RCC 7860 (cell line): Measurements from ENCODE around the gene PAM.
A peak's percentile ranks its signal among the peaks of the same experiment; 100 is the strongest.

Experiments used
- DNase-seq: peaks from one replicate; pipeline ENCODE4 v3.0.0-alpha.2; 2015; ENCODE audit warnings: low spot score
- FAIRE-seq: peaks from 2 replicates; lab custom pipeline; 2012; peaks lifted over from hg19 to GRCh38; lab: Jason Lieb, UNC

The PAM gene

GRCh38 chr5:102777099-102777498 lies 22.0 kb downstream of the PAM start:
- no peak for DNase-seq
- no peak for FAIRE-seq

- DNase-seq: no peak
- FAIRE-seq: no peak
Observed at GRCh38 chr5:102778478-102778877, 23.4 kb downstream of the PAM start.

- DNase-seq (no peak), FAIRE-seq (no peak)
Observed at GRCh38 chr5:102781359-102781758, 26.3 kb downstream of the PAM start.

GRCh38 chr5:102781786-102782185 lies 26.7 kb downstream of the PAM start:
- no peak for FAIRE-seq
- DNase-seq: no peak

- DNase-seq (no peak), FAIRE-seq (no peak)
Observed at GRCh38 chr5:102782217-102782872, 27.2 kb downstream of the PAM start.

- DNase-seq (no peak), FAIRE-seq (no peak)
Observed at GRCh38 chr5:102787134-102787533, 32.0 kb downstream of the PAM start.

GRCh38 chr5:102788788-102789187 lies 33.7 kb downstream of the PAM start:
- FAIRE-seq: no peak
- DNase-seq: no peak

GRCh38 chr5:102789469-102789868 lies 34.4 kb downstream of the PAM start:
- DNase-seq (no peak), FAIRE-seq (no peak)

- FAIRE-seq: no peak
- DNase-seq: no peak
Observed at GRCh38 chr5:102790748-102791147, 35.6 kb downstream of the PAM start.

- DNase-seq (no peak), FAIRE-seq (no peak)
Observed at GRCh38 chr5:102792705-102793104, 37.6 kb downstream of the PAM start.

- no peak for FAIRE-seq
- no peak for DNase-seq
Observed at GRCh38 chr5:102794047-102794446, 38.9 kb downstream of the PAM start.

- FAIRE-seq: no peak
- DNase-seq: no peak
Observed at GRCh38 chr5:102794677-102795331, 39.7 kb downstream of the PAM start.

GRCh38 chr5:102795526-102795925 lies 40.4 kb downstream of the PAM start:
- DNase-seq (no peak), FAIRE-seq (no peak)

- FAIRE-seq (no peak), DNase-seq (no peak)
Observed at GRCh38 chr5:102796009-102796408, 40.9 kb downstream of the PAM start.

GRCh38 chr5:102796498-102796897 lies 41.4 kb downstream of the PAM start:
- DNase-seq (no peak), FAIRE-seq (no peak)

- FAIRE-seq: no peak
- DNase-seq: no peak
Observed at GRCh38 chr5:102797322-102797884, 42.3 kb downstream of the PAM start.

GRCh38 chr5:102798104-102798785 lies 43.1 kb downstream of the PAM start:
- FAIRE-seq: no peak
- DNase-seq: no peak

- DNase-seq (no peak), FAIRE-seq (no peak)
Observed at GRCh38 chr5:102799017-102799416, 43.9 kb downstream of the PAM start.

GRCh38 chr5:102800427-102800826 lies 45.3 kb downstream of the PAM start:
- DNase-seq: no peak
- FAIRE-seq: no peak

GRCh38 chr5:102801371-102801770 lies 46.3 kb downstream of the PAM start:
- peak; percentile 71 for FAIRE-seq
- DNase-seq: peak; percentile 33

- DNase-seq (no peak), FAIRE-seq (no peak)
Observed at GRCh38 chr5:102802708-102803458, 47.8 kb downstream of the PAM start.
